OCI-LY1 (cell line): Measurements from ENCODE around the gene VRK1.

Experiments used
- EZH2 ChIP-seq: fragments of 200-600 bp; sonication (generic), shearing (Covaris generic); IDR thresholded peaks from 2 replicates; pipeline ENCODE4 v1.8.0; 2017; ENCODE audit warnings: borderline replicate concordance, mixed run types, mild to moderate bottlenecking, antibody characterized with exemption, low read length, moderate library complexity, mixed read lengths
- TF ChIP-seq, protein P1 (sequence below): fragments of 200-600 bp; sonication (generic), shearing (Covaris generic); IDR thresholded peaks from 2 replicates; pipeline ENCODE4 v1.5.1; 2017; ENCODE audit warnings: mild to moderate bottlenecking, antibody characterized with exemption, low read length, moderate library complexity, mixed read lengths

GRCh38 chr14:96903444-96904023, 106.4 kb downstream of the VRK1 start:
- TF ChIP-seq, protein P1, sequence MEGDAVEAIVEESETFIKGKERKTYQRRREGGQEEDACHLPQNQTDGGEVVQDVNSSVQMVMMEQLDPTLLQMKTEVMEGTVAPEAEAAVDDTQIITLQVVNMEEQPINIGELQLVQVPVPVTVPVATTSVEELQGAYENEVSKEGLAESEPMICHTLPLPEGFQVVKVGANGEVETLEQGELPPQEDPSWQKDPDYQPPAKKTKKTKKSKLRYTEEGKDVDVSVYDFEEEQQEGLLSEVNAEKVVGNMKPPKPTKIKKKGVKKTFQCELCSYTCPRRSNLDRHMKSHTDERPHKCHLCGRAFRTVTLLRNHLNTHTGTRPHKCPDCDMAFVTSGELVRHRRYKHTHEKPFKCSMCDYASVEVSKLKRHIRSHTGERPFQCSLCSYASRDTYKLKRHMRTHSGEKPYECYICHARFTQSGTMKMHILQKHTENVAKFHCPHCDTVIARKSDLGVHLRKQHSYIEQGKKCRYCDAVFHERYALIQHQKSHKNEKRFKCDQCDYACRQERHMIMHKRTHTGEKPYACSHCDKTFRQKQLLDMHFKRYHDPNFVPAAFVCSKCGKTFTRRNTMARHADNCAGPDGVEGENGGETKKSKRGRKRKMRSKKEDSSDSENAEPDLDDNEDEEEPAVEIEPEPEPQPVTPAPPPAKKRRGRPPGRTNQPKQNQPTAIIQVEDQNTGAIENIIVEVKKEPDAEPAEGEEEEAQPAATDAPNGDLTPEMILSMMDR = no peak
- TF ChIP-seq EZH2 = no peak
